HUDEP-2 (cell line): ENCODE results near the gene TCF12.

Experiments
- DNase-seq, 76 experiments: peaks; one replicate each; lab custom pipeline; 2025; ENCODE audit not compliant: unreplicated experiment in 76 of 76; lab: John Stamatoyannopoulos, UW

TCF12 gene

GRCh38 chr15:56918046-56918938, at the start of gene TCF12:
TCF12 (plus strand) TSS chr15:56918644; CDS start chr15:56919914, 1,270 bp downstream.
- peak; percentile 47 to 97 (median 91) for DNase-seq

DNA sequence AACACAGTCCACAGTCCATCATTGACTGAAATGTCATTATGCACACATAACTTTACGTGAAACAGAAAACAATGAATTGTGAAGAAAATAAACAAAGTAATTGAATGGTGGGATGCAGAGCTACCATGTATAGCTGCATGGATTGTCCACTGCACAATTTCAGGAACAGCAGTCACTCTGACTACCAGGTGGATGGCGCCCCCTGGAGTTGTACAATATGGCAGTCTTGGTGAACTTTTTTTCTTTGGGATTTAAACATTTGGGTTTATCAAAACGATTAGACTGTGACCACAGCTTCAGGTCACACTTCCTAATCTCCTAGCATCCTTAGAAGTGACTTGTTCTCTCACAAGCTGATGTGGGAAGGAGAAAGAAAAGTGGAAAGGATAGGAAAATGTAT, 48.9 kb upstream of the TCF12 start:
- peak in 4 of 76 experiments; percentile 8 to 19 (median 12) for DNase-seq

- no peak for DNase-seq
Observed at GRCh38 chr15:56871185-56871584, 47.3 kb upstream of the TCF12 start.

DNA sequence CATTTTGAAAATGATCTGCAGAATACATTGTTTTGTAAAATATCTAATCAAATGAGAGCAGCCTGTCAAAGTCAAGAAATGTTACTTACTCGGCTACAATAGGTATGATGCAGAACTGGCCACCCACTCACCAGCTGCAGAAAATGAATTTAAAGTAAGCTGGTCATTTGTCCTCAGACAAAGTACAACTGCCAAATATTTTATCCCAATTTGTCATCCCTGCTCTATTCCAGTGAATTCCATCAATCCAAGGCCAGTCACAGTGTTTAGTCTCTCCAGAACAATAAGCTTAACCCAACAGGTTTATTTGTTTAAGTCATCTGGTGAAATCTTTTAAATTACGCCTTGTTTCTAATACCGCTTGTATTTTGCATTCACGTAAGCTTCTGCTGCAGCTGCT, 46.6 kb upstream of the TCF12 start:
- DNase-seq = no peak

- no peak for DNase-seq
Observed at GRCh38 chr15:56877255-56877970, 41.0 kb upstream of the TCF12 start.

- DNase-seq = no peak
Observed at GRCh38 chr15:56879502-56879901, 38.9 kb upstream of the TCF12 start.

- DNase-seq = peak in 3 of 76 experiments; percentile 12 to 31 (median 30)
Observed at GRCh38 chr15:56883088-56883487, 35.4 kb upstream of the TCF12 start.

DNA sequence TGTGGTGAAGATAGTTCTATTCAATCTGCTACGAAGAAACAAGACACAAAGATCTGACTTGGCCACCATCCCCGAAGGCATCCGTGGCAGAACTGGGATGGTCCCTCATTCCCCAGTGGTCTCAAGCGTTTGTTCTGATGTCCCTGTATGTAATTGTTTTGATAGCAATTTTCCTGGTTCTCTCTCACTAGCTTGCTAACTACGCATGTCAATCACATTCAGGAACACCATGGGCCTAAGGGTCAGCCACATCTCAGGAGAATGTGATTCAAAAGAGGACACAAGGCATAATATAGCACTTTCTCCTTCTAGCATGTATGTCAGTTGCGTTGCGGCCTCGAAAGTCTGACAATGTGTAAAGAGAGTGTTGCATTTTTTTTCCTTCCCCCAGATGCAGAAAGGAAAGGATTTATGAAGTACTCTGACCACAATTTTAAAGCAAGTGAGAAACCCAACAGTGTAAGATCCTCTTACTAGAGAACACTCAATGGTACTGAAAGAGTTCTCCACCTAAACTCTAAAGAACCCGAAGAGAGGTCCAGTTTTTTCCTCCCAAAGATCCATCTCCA, 32.0 kb upstream of the TCF12 start:
- no peak for DNase-seq

GRCh38 chr15:56886932-56887781, 31.3 kb upstream of the TCF12 start:
- peak; percentile 9 to 94 (median 83) for DNase-seq

DNA sequence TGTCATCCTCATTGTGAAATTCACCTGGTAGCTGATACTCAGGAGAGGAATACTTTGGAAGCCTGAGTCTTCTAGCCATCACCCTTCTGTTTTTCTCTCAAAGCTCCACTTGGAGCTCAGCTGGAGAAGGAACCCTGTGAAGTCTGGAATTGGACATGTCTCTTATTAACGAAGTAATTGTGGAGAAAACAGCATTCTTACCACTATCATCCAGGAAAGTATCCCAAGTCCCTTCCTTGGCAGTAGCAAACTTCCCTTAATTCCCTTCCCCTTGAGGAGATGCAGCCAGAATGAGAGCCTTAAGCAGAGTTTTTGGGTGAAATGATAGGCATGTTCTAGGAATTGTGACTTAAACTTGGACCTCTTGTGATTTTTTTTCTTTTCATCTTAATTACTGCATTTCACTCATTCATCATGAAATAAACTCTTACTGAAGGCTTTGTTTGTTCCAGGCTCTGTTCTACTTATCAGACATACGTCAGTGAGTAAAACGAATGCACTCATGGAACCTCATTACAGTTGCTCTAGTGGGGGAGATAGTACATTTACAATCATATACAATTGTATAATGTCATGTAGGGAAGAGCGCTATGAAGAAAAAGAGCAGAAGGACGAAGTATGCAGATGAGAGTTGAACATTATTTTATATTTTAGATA, 30.5 kb upstream of the TCF12 start:
- no peak for DNase-seq

DNA sequence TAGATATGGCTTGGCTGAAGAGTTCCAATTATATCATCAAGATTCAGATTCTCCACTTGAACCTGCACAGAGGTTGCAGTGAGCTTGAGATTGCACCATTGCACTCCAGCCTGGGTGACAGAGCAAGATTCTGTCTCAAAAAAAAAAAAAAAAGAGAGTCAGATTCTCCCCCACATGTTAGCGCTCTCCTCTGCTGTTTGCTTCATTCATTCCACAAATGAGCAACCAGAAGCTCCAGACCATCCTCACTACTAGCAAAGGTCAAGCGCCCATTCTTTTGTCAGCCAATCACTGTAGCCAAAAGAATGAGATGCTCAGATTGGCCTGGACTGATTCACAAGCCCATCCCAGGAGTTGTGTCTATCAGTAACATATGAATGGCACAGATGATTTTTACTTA, 28.4 kb upstream of the TCF12 start:
- DNase-seq = no peak

GRCh38 chr15:56891852-56892440, 26.5 kb upstream of the TCF12 start:
- DNase-seq = no peak

GRCh38 chr15:56892659-56893363, 25.6 kb upstream of the TCF12 start:
- no peak for DNase-seq

- no peak for DNase-seq
Observed at GRCh38 chr15:56893364-56893678, 25.1 kb upstream of the TCF12 start.

- DNase-seq = peak in 3 of 76 experiments; percentile 9
Observed at GRCh38 chr15:56894601-56895000, 23.8 kb upstream of the TCF12 start.

DNA sequence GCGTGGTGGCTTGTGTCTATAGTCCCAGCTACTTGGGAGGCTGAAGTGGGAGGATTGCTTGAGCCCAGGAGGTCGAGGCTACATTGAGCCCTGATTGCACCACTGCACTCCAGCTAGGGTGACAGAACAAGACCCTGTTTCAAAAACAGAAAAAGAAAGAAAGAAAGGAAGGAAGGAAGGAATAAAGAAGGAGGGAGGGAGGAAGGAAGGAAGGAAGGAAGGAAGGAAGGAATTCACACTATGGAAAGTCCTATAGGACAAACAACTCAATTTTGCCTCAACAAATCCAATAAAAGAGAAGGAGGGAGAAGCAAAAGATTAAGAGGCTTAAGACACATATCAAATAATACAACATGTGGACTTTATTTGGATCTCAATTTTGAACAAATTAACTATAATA, 16.5 kb upstream of the TCF12 start:
- DNase-seq = no peak

DNA sequence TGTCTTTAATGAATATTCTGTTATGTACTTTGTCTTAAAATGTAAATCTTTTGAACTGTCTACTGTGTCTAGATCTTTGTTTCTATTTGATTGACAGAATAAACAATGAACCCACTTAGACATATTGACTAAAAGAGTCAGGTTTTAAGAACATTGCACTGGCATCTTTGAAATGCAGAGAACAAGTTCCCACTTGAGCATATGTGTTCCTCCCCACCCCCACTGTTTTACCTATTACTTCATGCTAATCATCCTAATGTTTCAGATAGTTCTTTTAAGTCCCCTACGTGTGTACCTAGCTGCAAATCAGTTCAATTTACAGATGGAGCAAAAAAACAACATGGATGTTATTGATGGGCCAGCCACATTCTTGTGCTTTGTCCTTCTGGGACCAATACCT, 11.7 kb upstream of the TCF12 start:
- DNase-seq = no peak

- DNase-seq = no peak
Observed at GRCh38 chr15:56910801-56911200, 7.6 kb upstream of the TCF12 start.

GRCh38 chr15:56913241-56913640, 5.2 kb upstream of the TCF12 start:
- no peak for DNase-seq
